Transverse colon (tissue), 4 donors: Measurements from ENCODE around the gene SLC16A12. TPM values are rescaled to one million over a fixed set of nuclear protein-coding genes. Genes with fewer than 3 reads are reported as not detected.

Source experiments
- DNase-seq: peaks from one replicate; pipeline ENCODE4 v3.0.0-alpha.2; 2019
- H3K27ac ChIP-seq, 4 donors: fragments of 200-600 bp; sonication (generic); 2 replicates each; pipeline ENCODE4 v1.5.1; 2016 to 2018; ENCODE audit warnings: inconsistent platforms in 4 of 4
- H3K27me3 ChIP-seq: fragments of 200-600 bp; sonication (generic); 2 replicates; pipeline ENCODE4 v1.5.1; 2017; ENCODE audit warnings: inconsistent platforms
- H3K36me3 ChIP-seq, 4 donors: fragments of 200-600 bp; sonication (generic); 2 replicates each; pipeline ENCODE4 v1.5.1; 2017 to 2019; ENCODE audit warnings: inconsistent platforms in 4 of 4
- H3K4me1 ChIP-seq, 4 donors: fragments of 200-600 bp; sonication (generic); 2 replicates each; pipeline ENCODE4 v1.5.1; 2017 to 2020; ENCODE audit warnings: inconsistent platforms in 4 of 4
- H3K4me3 ChIP-seq, 4 donors: fragments of 200-600 bp; sonication (generic); 1 replicate in 1 of 4; 2 replicates in 3 of 4; pipeline versions ENCODE4 v1.5.1 to v1.6.1; 2017 to 2019; ENCODE audit warnings: inconsistent platforms in 4 of 4
- H3K9me3 ChIP-seq, 2 donors: fragments of 200-600 bp; sonication (generic); 2 replicates each; pipeline ENCODE4 v1.5.1; 2017 to 2019; ENCODE audit warnings: inconsistent platforms in 2 of 2
- EP300 ChIP-seq: sonication (generic); formaldehyde crosslinking; IDR thresholded peaks from one replicate; pipeline ENCODE4 v1.6.1; 2017; ENCODE audit warnings: antibody characterized with exemption, low read depth
- POLR2A ChIP-seq: fragments of 450-650 bp; IDR thresholded peaks from one replicate; pipeline ENCODE4 v1.6.1; 2016; ENCODE audit warnings: antibody characterized with exemption, mild to moderate bottlenecking, moderate library complexity
- POLR2AphosphoS5 ChIP-seq, 3 donors: sonication (generic); formaldehyde crosslinking; IDR thresholded peaks; one replicate each; pipeline ENCODE4 v1.6.1; 2016; ENCODE audit warnings: antibody characterized with exemption in 3 of 3
- WGBS, 2 donors: methylation state at CpG; one replicate each; pipeline ENCODE4 v1.1.5; 2018; ENCODE audit warnings: low coverage in 1 of 2; 5-methylcytosine and 5-hydroxymethylcytosine counted together
- in situ Hi-C, 4 donors: fragments of 200-750 bp; cut with MboI; loops; one replicate each; pipeline versions ENCODE4 v1.15.0 to v1.15.1; 2017; ENCODE audit warnings: low sequenced_read_pairs in 3 of 4, low pct_ligation_motif_present in 1 of 4, low pct_unique_long_range_greater_than_20kb in 1 of 4
- intact Hi-C: fragments of 100-400 bp; cut with DNase I; formaldehyde crosslinking; loops from one replicate; pipeline ENCODE4 v1.15.1; 2023; ENCODE audit warnings: low total_unique reads
- total RNA-seq, 4 donors: library from RNA; depleted of rRNA; stranded (reverse); fragments of >200 nt; gene quantifications; one replicate each; pipeline ENCODE4 v1.1.0, GENCODE V29; 2016
- TF ChIP-seq, protein P1 (sequence below), 5 experiments: fragments of 200-600 bp in 3 of 5; fragments of 450-650 bp in 2 of 5; sonication (generic) in 3 of 5; IDR thresholded peaks; 1 replicate in 2 of 5; 2 replicates in 3 of 5; pipeline ENCODE4 v1.5.1; 2016 to 2017; ENCODE audit warnings: antibody characterized with exemption in 5 of 5, inconsistent platforms in 3 of 5, mild to moderate bottlenecking in 2 of 5, moderate library complexity in 1 of 5

SLC16A12 gene, protein sequence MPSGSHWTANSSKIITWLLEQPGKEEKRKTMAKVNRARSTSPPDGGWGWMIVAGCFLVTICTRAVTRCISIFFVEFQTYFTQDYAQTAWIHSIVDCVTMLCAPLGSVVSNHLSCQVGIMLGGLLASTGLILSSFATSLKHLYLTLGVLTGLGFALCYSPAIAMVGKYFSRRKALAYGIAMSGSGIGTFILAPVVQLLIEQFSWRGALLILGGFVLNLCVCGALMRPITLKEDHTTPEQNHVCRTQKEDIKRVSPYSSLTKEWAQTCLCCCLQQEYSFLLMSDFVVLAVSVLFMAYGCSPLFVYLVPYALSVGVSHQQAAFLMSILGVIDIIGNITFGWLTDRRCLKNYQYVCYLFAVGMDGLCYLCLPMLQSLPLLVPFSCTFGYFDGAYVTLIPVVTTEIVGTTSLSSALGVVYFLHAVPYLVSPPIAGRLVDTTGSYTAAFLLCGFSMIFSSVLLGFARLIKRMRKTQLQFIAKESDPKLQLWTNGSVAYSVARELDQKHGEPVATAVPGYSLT
- 1 to 10 TPM in 1 of 4 donors, under 1 TPM in 2, not detected in 1; 0.27 to 7.6 (median 0.48) TPM for total RNA-seq

DNA sequence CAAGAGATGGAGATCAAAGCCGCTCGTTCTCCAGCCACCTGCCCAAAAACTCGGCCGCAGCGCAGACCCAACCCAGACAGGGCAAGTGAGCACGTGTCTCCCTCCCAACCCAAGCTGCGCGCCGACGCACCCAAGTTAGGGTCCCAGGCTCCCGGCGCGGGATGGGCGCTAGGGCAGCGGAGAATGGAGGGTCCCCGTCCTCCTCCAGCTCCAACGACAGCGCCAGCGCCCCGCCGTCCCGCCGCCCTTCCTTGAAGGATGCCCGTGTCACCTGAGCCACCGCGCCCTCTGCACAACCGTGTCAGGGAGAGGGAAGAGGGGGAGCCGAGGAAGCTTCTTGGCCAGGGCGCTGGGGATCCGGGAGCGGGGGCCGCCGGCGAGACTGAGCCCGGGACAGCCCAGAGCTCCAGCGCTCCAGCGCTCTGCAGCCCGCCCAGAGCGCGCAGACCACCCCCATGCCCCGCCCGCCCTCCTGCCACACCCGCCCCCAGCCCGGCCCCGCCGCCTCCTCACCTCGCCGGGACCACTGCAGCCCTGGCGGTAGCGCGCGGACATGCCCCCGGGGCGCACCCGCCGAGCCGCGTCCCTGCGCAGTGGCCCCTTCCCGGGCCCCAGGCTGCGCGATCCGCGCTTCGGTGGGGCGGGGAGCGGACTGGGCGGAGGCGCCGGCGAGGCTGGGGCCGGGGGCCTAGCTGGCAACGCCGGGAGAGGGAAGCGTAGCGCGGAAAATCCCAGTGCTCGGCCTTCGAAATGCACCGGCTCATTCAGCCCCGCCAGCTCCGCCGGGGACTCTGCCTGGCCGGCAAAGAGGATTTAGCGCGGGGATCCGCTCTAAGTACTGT lies at the start of gene SLC16A12:
Gene SLC16A12 (minus strand): TSS at position 424 of the 842 bp plus-strand sequence. CDS start 73,016 bp downstream, outside the sequence.
- Histone ChIP-seq H3K4me3 (peak within 1 kb of the TSS in 3 of 4 donors; percentile 16 to 40 (median 31)), H3K4me1 (peaks cover 0 to 15% (median 8%) of the 10 kb centered on the region in 4 donors), H3K27me3 (peaks cover 80% of the 10 kb centered on the region), H3K27ac (no peak within 1 kb of the TSS), H3K9me3 (no peaks in the 10 kb centered on the region), H3K36me3 (no peaks in the 10 kb centered on the region)
- intact Hi-C loops, result no loop called here
- TF ChIP-seq, protein P1, sequence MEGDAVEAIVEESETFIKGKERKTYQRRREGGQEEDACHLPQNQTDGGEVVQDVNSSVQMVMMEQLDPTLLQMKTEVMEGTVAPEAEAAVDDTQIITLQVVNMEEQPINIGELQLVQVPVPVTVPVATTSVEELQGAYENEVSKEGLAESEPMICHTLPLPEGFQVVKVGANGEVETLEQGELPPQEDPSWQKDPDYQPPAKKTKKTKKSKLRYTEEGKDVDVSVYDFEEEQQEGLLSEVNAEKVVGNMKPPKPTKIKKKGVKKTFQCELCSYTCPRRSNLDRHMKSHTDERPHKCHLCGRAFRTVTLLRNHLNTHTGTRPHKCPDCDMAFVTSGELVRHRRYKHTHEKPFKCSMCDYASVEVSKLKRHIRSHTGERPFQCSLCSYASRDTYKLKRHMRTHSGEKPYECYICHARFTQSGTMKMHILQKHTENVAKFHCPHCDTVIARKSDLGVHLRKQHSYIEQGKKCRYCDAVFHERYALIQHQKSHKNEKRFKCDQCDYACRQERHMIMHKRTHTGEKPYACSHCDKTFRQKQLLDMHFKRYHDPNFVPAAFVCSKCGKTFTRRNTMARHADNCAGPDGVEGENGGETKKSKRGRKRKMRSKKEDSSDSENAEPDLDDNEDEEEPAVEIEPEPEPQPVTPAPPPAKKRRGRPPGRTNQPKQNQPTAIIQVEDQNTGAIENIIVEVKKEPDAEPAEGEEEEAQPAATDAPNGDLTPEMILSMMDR (IDR thresholded peaks at IDR 0.05), result no peak
- TF ChIP-seq POLR2AphosphoS5 (IDR thresholded peaks at IDR 0.05), result no peak
- TF ChIP-seq EP300, result no peak
- TF ChIP-seq POLR2A, result no peak
- WGBS, 2 donors, result 4 to 8% methylated on average over 5 to 76 of the region's 87 CpGs
- no peak for DNase-seq
- in situ Hi-C loops, result no loop called here

DNA sequence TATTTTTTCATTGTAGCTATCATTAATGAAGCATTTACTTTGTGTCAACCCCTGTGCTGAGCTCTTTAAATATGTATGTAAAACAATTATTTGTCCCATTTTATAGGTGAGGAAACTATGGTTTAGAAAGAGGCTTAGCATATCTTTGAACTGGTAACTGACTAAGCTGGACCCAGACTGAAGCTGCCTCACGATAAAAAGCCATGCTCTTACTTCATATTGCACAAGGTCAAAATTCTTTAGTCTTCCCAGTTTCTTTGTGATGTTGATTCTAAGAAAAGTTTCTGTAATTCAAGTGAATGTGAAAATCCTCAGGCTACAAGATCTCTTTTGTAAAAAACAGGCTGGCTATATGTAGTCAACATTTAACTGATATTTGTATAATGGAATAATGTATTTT lies 46.6 kb upstream of the SLC16A12 start:
- in situ Hi-C loops (no loop called here), intact Hi-C loops (no loop called here)
- H3K9me3 ChIP-seq, result no peaks in the 10 kb centered on the region

DNA sequence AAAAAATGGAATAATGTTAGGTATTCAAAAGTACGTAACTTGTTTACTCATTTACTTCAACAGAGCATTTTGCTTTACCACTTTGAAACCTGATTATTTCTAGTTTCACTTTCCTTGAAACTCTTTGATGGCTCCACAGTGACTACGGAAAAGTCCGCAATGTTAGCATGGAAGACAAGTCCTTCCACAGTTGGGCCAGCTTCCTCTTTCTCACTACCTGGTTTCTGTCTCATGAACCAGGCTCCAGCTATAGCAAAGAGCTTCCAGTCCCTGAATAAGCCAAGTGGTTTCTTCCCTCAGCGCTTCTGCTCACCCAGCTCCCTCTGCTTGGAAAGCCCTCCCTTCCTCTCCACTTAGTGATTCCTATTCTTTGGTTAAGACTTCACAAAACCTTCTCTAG lies 44.8 kb upstream of the SLC16A12 start:
- Histone ChIP-seq H3K4me1 (no peaks in the 10 kb centered on the region), H3K27ac (no peak overlapping the region), H3K4me3 (no peak overlapping the region), H3K9me3 (no peaks in the 10 kb centered on the region), H3K27me3 (no peaks in the 10 kb centered on the region), H3K36me3 (no peaks in the 10 kb centered on the region)
- WGBS, 2 donors, result 92 to 94% methylated on average over 3 to 4 of the region's 4 CpGs
- intact Hi-C loops (no loop called here), in situ Hi-C loops (no loop called here)
- TF ChIP-seq POLR2AphosphoS5 (IDR thresholded peaks at IDR 0.05) (no peak), EP300 (no peak), POLR2A (no peak)
- TF ChIP-seq, protein P1 (IDR thresholded peaks at IDR 0.05), result no peak
- no peak for DNase-seq

More for the DNA sequence above, 46.6 kb upstream of the SLC16A12 start:
- H3K27ac ChIP-seq, result no peak overlapping the region
- no peaks in the 10 kb centered on the region for H3K36me3 ChIP-seq
- WGBS, 2 donors, result 93 to 97% methylated on average over 1 of the region's 1 CpG
- no peak for DNase-seq
- TF ChIP-seq POLR2AphosphoS5 (IDR thresholded peaks at IDR 0.05) (no peak), POLR2A (no peak), EP300 (no peak)
- TF ChIP-seq, protein P1 (IDR thresholded peaks at IDR 0.05), result no peak
- no peaks in the 10 kb centered on the region for H3K27me3 ChIP-seq
- no peak overlapping the region for H3K4me3 ChIP-seq
- H3K4me1 ChIP-seq, result no peaks in the 10 kb centered on the region

DNA sequence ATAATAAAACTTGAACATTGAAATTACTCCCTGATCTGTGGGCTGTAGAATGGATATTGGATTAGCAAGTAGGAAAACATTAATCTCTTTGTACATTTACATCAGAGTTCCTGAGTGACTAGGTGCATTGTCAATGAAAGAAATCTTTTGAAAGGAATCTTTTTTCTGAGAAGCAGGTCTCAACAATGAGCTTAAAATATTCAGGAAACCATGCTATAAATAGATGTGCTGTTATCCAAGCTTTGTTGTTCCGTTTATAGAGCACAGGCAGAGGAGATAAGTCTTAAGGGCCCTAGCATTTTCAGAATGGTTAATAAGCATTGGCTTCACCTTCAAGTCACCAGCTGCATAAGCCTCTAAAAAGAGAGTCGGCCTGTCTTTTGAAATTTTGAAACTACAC lies 41.3 kb upstream of the SLC16A12 start:
- in situ Hi-C loops (no loop called here), intact Hi-C loops (loop anchor here (10.0 kb wide), 1 partner anchor 552 kb away; no protein-coding TSS in a partner anchor)
- H3K4me1 ChIP-seq, result no peaks in the 10 kb centered on the region
- no peak for TF ChIP-seq EP300
- TF ChIP-seq POLR2AphosphoS5 (IDR thresholded peaks at IDR 0.05), result no peak
- TF ChIP-seq POLR2A, result no peak
- TF ChIP-seq, protein P1 (IDR thresholded peaks at IDR 0.05), result no peak
- H3K36me3 ChIP-seq, result no peaks in the 10 kb centered on the region
- no peaks in the 10 kb centered on the region for H3K9me3 ChIP-seq
- H3K27me3 ChIP-seq, result no peaks in the 10 kb centered on the region
- no peak overlapping the region for H3K27ac ChIP-seq
- no peak overlapping the region for H3K4me3 ChIP-seq
- no peak for DNase-seq
- WGBS, 2 donors, result 91 to 100% methylated on average over 2 of the region's 2 CpGs
